ENCODE results near the gene PPFIA1.
"Not testable (repeated sequence)": the region's sequence is repeated elsewhere in the genome, so short reads cannot be mapped to it uniquely, and the experiment has no call there.

Gene PPFIA1

DNA sequence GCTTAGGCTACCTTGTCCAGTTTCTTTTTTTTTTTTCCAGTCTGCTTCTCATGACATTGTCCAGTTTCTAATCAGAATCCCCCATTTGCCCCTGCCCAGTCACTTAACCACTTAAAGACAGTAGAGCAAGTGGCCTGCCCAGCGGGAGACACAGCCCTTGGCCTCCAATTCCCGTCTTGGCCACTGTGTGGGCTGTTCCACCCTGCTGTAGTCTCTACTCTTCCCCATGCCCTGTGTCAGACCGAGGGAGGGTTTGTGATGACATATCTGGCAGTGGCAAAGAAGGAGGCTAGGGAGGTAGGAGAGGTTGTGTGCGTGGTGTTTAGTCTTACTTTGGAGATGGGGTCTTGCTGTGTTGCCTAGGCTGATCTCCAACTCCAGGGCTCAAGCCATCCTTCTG lies 11.5 kb downstream of the PPFIA1 start:
- Histone ChIP-seq H3K9me3 (ENCODE audit: control insufficient read depth, low read depth, low read length) (no peaks in the 10 kb centered on the region), H3K27ac (ENCODE audit: low read length) (no peak overlapping the region), H3K9ac (ENCODE audit: low read length) (no peak overlapping the region), H3K36me3 (ENCODE audit: control insufficient read depth, low read depth, low read length) (peaks cover 66% of the 10 kb centered on the region), H3K4me3 (ENCODE audit: low read length) (no peak overlapping the region), H3K4me1 (ENCODE audit: control insufficient read depth, low read depth, low read length) (no peaks in the 10 kb centered on the region), H3K27me3 (ENCODE audit: control insufficient read depth, insufficient read depth, low read length) (no peaks in the 10 kb centered on the region)

DNA sequence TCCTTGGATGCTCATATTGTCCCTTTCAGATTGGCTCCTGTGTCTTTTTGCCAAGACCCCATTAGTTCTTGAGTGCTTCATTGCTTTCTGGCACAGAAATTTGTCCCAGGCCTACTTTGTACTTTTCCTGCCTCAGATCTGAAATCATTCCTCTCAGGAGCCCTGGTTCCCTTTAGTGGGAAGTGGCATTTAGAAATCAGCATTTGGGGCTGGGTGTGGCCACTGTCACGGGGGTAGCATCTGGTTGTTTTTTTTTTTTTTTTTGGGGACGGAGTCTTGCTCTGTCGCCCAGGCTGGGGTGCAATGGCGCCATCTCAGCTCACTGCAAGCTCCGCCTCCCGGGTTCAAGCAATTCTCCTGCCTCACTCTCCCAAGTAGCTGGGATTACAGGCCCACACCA lies 18.2 kb downstream of the PPFIA1 start:
- H3K9ac ChIP-seq (ENCODE audit: low read length): no peak overlapping the region
- H3K36me3 ChIP-seq (ENCODE audit: control insufficient read depth, low read depth, low read length): peaks cover 44% of the 10 kb centered on the region
- no peaks in the 10 kb centered on the region for H3K27me3 ChIP-seq (ENCODE audit: control insufficient read depth, insufficient read depth, low read length)
- no peaks in the 10 kb centered on the region for H3K9me3 ChIP-seq (ENCODE audit: control insufficient read depth, low read depth, low read length)
- no peak overlapping the region for H3K27ac ChIP-seq (ENCODE audit: low read length)
- H3K4me1 ChIP-seq (ENCODE audit: control insufficient read depth, low read depth, low read length): no peaks in the 10 kb centered on the region
- H3K4me3 ChIP-seq (ENCODE audit: low read length): no peak overlapping the region

DNA sequence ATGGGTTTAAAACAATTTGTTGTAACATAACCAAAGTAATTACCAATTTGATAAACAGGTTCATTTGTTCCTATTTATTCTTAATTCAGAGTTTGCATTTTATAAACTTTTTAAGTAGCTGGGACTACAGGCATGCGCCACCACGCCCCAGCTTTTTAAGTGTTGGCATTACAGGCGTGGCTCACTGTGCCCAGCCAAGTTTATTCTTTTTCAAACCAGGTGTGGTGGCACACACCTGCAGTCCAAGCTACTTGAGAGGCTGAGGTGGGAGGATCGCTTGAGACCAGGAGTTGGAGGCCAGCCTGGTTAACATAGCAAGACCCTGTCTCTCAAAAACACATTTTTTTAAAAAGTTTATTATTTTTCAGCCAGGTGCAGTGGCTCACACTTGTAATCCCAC lies 19.1 kb downstream of the PPFIA1 start:
- H3K36me3 ChIP-seq (ENCODE audit: control insufficient read depth, low read depth, low read length): peaks cover 40% of the 10 kb centered on the region
- H3K9me3 ChIP-seq (ENCODE audit: control insufficient read depth, low read depth, low read length): no peaks in the 10 kb centered on the region
- no peak overlapping the region for H3K9ac ChIP-seq (ENCODE audit: low read length)
- H3K4me1 ChIP-seq (ENCODE audit: control insufficient read depth, low read depth, low read length): no peaks in the 10 kb centered on the region
- no peak overlapping the region for H3K27ac ChIP-seq (ENCODE audit: low read length)
- H3K4me3 ChIP-seq (ENCODE audit: low read length): no peak overlapping the region
- H3K27me3 ChIP-seq (ENCODE audit: control insufficient read depth, insufficient read depth, low read length): no peaks in the 10 kb centered on the region

DNA sequence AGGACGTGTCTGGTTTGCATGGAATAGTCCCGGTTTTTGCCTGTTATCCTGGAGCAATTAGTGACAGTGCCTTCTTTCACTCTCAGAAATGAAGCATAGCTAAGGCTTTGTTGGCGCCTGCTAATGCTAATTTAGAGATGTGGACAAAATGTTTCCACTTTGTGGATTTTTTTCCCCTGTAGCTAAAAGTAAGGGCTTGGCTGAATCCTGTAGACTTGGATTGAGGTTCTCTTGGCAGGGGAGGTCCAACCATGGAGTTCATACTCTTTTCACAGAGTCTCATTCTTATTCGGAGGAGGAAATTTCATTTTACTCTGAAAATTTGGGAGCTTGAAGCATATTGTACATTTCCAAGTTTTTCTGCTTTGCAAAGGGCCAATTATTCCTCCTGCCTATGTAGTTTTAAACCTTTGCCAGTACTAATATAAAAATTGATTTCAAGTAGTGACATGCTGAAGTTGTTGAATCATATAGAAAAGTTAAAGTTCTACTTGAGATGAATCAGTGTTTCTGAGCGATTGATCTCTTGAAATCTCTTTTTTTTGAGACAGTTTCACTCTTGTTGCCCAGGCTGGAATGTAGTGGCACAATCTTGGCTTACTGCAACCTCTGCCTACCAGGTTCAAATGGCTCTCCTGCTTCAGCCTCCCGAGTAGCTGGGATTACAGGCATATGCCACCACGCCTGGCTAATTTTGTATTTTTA lies 20.0 kb downstream of the PPFIA1 start:
- no peaks in the 10 kb centered on the region for H3K4me1 ChIP-seq (ENCODE audit: control insufficient read depth, low read depth, low read length)
- no peak overlapping the region for H3K27ac ChIP-seq (ENCODE audit: low read length)
- H3K9me3 ChIP-seq (ENCODE audit: control insufficient read depth, low read depth, low read length): no peaks in the 10 kb centered on the region
- no peaks in the 10 kb centered on the region for H3K27me3 ChIP-seq (ENCODE audit: control insufficient read depth, insufficient read depth, low read length)
- no peak overlapping the region for H3K4me3 ChIP-seq (ENCODE audit: low read length)
- peaks cover 32% of the 10 kb centered on the region for H3K36me3 ChIP-seq (ENCODE audit: control insufficient read depth, low read depth, low read length)
- H3K9ac ChIP-seq (ENCODE audit: low read length): no peak overlapping the region

DNA sequence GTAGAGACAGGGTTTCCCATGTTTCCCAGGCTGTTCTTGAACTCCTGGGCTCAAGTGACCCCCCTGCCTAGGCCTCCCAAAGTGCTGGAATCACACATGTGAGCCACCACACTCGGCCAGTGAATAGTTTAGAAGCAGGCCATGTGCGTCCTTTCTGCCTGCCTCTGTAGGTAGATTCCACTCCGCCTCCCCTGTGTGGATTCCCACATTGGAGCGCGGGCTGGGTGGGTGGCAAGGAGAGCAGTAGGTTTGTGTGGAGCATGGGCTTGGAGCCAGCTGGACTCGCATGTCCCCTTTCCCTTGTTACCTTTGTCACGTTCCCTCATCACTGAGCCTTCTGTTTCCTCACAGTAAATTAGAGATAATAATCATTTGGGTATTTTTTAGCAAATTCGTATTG lies 21.7 kb downstream of the PPFIA1 start:
- H3K4me1 ChIP-seq (ENCODE audit: control insufficient read depth, low read depth, low read length): no peaks in the 10 kb centered on the region
- no peak overlapping the region for H3K9ac ChIP-seq (ENCODE audit: low read length)
- H3K36me3 ChIP-seq (ENCODE audit: control insufficient read depth, low read depth, low read length): peaks cover 21% of the 10 kb centered on the region
- H3K27ac ChIP-seq (ENCODE audit: low read length): no peak overlapping the region
- H3K4me3 ChIP-seq (ENCODE audit: low read length): no peak overlapping the region
- H3K9me3 ChIP-seq (ENCODE audit: control insufficient read depth, low read depth, low read length): no peaks in the 10 kb centered on the region
- no peaks in the 10 kb centered on the region for H3K27me3 ChIP-seq (ENCODE audit: control insufficient read depth, insufficient read depth, low read length)

DNA sequence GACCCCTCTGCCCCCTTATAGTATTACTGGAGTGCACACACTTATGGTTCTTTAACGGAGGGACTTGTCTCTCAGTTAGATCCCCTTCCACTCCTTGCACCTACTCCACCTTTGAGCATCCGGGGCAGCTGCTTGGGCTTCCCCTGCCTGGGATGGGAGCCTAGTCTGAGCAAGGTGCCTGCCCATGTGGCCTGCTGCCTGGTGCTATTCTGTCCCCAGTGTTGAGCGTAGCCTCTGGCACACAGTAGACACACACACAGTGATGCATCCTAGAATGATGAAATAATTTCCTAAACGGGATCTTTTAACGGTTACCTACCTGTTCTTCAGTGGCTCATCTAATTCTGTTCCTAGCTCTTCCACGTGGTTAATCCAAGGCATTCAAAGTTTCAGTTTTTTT lies 22.4 kb downstream of the PPFIA1 start:
- peaks cover 16% of the 10 kb centered on the region for H3K36me3 ChIP-seq (ENCODE audit: control insufficient read depth, low read depth, low read length)
- no peak overlapping the region for H3K27ac ChIP-seq (ENCODE audit: low read length)
- H3K4me3 ChIP-seq (ENCODE audit: low read length): no peak overlapping the region
- H3K9me3 ChIP-seq (ENCODE audit: control insufficient read depth, low read depth, low read length): no peaks in the 10 kb centered on the region
- H3K9ac ChIP-seq (ENCODE audit: low read length): no peak overlapping the region
- no peaks in the 10 kb centered on the region for H3K27me3 ChIP-seq (ENCODE audit: control insufficient read depth, insufficient read depth, low read length)
- no peaks in the 10 kb centered on the region for H3K4me1 ChIP-seq (ENCODE audit: control insufficient read depth, low read depth, low read length)

DNA sequence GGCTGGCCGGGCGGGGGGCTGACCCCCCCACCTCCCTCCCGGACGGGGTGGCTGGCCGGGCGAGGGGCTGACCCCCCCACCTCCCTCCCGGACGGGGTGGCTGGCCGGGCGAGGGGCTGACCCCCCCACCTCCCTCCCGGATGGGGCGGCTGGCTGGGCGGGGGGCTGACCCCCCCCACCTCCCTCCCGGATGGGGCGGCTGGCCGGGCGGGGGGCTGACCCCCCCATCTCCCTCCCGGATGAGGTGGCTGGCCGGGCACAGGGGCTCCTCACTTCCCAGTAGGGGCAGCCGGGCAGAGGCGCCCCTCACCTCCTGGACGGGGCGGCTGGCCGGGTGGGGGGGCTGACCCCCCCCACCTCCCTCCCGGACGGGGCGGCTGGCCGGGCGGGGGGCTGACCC lies 24.7 kb downstream of the PPFIA1 start:
- H3K36me3 ChIP-seq (ENCODE audit: control insufficient read depth, low read depth, low read length): peaks cover 27% of the 10 kb centered on the region
- H3K9ac ChIP-seq (ENCODE audit: low read length); H3K9me3 ChIP-seq (ENCODE audit: control insufficient read depth, low read depth, low read length); H3K27ac ChIP-seq (ENCODE audit: low read length); H3K4me3 ChIP-seq (ENCODE audit: low read length); H3K4me1 ChIP-seq (ENCODE audit: control insufficient read depth, low read depth, low read length); H3K27me3 ChIP-seq (ENCODE audit: control insufficient read depth, insufficient read depth, low read length): not testable (repeated sequence)

DNA sequence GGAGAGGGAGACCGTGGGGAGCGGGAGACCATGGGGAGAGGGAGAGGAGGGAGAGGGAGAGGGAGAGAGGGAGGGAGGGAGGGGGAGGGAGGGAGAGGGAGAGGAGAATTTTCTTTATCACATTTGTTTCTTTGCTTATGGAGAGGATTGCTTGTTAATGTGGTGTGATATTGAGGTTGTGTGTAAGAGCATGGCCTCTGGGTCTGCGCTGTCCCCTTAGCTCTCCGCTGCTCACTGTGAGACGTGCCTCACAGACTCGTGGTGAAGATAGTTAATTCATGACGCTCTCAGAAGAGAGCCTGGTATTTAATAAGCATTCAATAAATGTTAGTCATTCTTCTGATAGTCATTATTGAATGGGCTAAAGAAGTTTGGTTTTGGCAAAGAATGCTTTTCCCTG lies 26.2 kb downstream of the PPFIA1 start:
- no peaks in the 10 kb centered on the region for H3K4me1 ChIP-seq (ENCODE audit: control insufficient read depth, low read depth, low read length)
- H3K27ac ChIP-seq (ENCODE audit: low read length): no peak overlapping the region
- H3K36me3 ChIP-seq (ENCODE audit: control insufficient read depth, low read depth, low read length): peaks cover 23% of the 10 kb centered on the region
- H3K9me3 ChIP-seq (ENCODE audit: control insufficient read depth, low read depth, low read length): no peaks in the 10 kb centered on the region
- H3K4me3 ChIP-seq (ENCODE audit: low read length): no peak overlapping the region
- no peak overlapping the region for H3K9ac ChIP-seq (ENCODE audit: low read length)
- no peaks in the 10 kb centered on the region for H3K27me3 ChIP-seq (ENCODE audit: control insufficient read depth, insufficient read depth, low read length)

DNA sequence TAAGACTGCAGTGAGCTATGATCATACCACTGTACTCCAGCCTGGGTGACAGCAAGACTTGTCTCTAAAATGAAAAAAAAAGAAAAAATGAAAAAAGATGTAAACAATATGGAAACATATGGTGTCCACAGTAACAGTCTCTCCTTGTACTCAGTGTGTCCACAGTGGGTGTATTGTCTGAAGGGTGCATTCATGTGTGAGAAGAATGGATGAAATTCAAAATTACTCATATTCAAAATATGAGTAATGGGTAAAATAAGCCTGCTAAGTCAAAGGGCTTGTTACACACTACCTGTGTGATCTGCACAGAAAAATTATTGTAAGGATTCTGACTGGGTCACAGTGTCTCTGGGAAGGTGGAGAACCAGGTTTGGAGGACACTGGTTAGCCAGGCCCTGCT lies 26.9 kb downstream of the PPFIA1 start:
- Histone ChIP-seq H3K9ac (ENCODE audit: low read length) (no peak overlapping the region), H3K36me3 (ENCODE audit: control insufficient read depth, low read depth, low read length) (peaks cover 23% of the 10 kb centered on the region), H3K9me3 (ENCODE audit: control insufficient read depth, low read depth, low read length) (no peaks in the 10 kb centered on the region), H3K27ac (ENCODE audit: low read length) (no peak overlapping the region), H3K4me3 (ENCODE audit: low read length) (no peak overlapping the region), H3K4me1 (ENCODE audit: control insufficient read depth, low read depth, low read length) (no peaks in the 10 kb centered on the region), H3K27me3 (ENCODE audit: control insufficient read depth, insufficient read depth, low read length) (no peaks in the 10 kb centered on the region)

DNA sequence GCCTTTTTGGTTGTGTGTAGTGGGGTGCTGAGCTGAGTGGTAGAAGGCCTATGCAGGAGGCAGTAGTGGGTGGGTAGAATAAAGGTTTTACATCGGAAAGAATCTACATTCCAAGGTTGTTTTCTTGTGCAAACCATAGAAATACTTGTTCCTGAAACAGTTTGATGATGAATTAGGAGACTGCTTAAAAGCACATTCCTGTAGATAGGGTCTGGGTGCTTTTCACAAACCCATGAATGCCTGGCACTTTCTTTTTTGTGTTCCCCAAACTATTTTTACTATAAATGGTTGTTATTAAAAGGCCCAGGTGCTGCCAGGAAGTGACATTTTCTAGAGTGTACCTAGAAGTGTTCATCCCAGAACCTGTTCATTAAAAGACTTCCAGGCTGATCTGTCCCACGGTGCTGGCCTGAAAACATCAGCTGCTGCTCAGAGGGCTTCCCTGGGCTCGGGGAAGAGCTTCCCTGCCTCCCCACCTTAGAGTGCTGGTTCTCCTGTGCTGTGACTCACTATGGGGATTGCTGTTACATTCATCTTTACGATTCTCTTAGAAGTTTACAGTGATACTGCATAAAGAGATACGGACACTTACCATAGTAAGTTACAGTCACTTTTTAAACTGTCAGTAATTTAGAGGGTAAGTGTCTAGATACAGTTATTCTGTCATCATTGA lies 27.9 kb downstream of the PPFIA1 start:
- Histone ChIP-seq H3K9ac (ENCODE audit: low read length) (no peak overlapping the region), H3K27me3 (ENCODE audit: control insufficient read depth, insufficient read depth, low read length) (no peaks in the 10 kb centered on the region), H3K4me3 (ENCODE audit: low read length) (no peak overlapping the region), H3K4me1 (ENCODE audit: control insufficient read depth, low read depth, low read length) (no peaks in the 10 kb centered on the region), H3K9me3 (ENCODE audit: control insufficient read depth, low read depth, low read length) (no peaks in the 10 kb centered on the region), H3K27ac (ENCODE audit: low read length) (no peak overlapping the region), H3K36me3 (ENCODE audit: control insufficient read depth, low read depth, low read length) (peaks cover 22% of the 10 kb centered on the region)

DNA sequence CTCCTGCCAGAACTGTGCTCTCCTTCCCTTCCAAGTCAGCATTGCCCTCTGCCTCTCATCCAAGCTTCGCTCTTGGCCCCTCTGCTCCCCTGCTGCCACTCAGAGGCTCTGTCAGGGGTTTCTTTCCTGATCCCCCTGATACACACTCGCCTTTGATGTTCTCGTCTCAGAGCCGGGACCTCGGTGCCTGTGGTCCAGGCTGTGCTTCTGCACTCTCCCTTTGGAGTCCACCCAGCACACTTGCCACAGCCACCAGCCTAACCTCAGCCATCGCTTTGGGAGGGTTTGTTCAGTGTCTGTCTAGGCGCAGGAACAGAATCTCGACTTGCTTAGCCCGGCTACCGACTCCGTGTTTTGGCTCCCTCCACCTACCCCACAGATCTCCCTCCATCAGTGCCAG lies 29.1 kb downstream of the PPFIA1 start:
- Histone ChIP-seq H3K27me3 (ENCODE audit: control insufficient read depth, insufficient read depth, low read length) (no peaks in the 10 kb centered on the region), H3K36me3 (ENCODE audit: control insufficient read depth, low read depth, low read length) (peaks cover 18% of the 10 kb centered on the region), H3K4me1 (ENCODE audit: control insufficient read depth, low read depth, low read length) (no peaks in the 10 kb centered on the region), H3K9me3 (ENCODE audit: control insufficient read depth, low read depth, low read length) (no peaks in the 10 kb centered on the region), H3K27ac (ENCODE audit: low read length) (no peak overlapping the region), H3K4me3 (ENCODE audit: low read length) (no peak overlapping the region), H3K9ac (ENCODE audit: low read length) (no peak overlapping the region)

DNA sequence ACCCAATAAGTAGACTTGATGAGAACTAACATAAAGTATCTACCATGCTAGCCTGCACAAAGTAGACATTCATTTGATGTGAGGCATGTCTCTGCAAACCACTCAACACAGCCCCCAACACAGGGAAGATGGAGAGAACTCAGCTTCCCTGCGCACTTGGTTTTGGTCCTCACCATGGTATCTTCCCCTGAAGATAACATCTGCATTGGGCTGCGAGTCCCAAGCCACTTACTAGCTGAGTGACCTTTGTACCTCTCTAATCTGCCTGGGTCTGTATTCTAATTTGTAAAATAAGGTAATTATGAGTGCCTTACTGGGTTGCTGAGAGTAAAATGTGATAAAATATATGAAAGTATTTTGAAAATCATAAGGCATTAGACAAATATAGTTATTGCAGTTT lies 30.7 kb downstream of the PPFIA1 start:
- Histone ChIP-seq H3K9me3 (ENCODE audit: control insufficient read depth, low read depth, low read length) (no peaks in the 10 kb centered on the region), H3K9ac (ENCODE audit: low read length) (no peak overlapping the region), H3K4me1 (ENCODE audit: control insufficient read depth, low read depth, low read length) (no peaks in the 10 kb centered on the region), H3K27me3 (ENCODE audit: control insufficient read depth, insufficient read depth, low read length) (no peaks in the 10 kb centered on the region), H3K36me3 (ENCODE audit: control insufficient read depth, low read depth, low read length) (peaks cover 18% of the 10 kb centered on the region), H3K4me3 (ENCODE audit: low read length) (no peak overlapping the region), H3K27ac (ENCODE audit: low read length) (no peak overlapping the region)
